PC-9 (cell line): ENCODE measurements around the gene SOX1. TPM values are rescaled to one million over a fixed set of nuclear protein-coding genes. Genes with fewer than 3 reads are reported as not detected.

Experiments used
- Bru-seq: library from RNA; stranded (reverse); fragments of 400-500 nt; gene quantifications from one replicate; lab custom pipeline; 2021; lab: Mats Ljungman, UMichigan
- BruChase-seq, 2 experiments: library from RNA; stranded (reverse); fragments of 400-500 nt; gene quantifications; one replicate each; lab custom pipeline; 2021; lab: Mats Ljungman, UMichigan
- BruUV-seq: library from RNA; stranded (reverse); fragments of 400-500 nt; replicated peaks from 2 replicates; lab custom pipeline; 2021; lab: Mats Ljungman, UMichigan
- CTCF ChIA-PET: fragments of 300-600 bp; sonication (Branson Sonifier 250); formaldehyde crosslinking; loops from one replicate; lab custom pipeline; 2022; ENCODE audit warnings: antibody characterized with exemption; lab: Charles Lee
- POLR2A ChIA-PET: fragments of 300-600 bp; sonication (Branson Sonifier 250); formaldehyde crosslinking; loops from one replicate; lab custom pipeline; 2022; ENCODE audit warnings: antibody characterized with exemption; ENCODE audit not compliant: unreplicated experiment; lab: Charles Lee
- DNase-seq, 2 experiments: peaks; one replicate each; pipeline versions ENCODE4 v3.0.0 to v3.0.0-alpha.2; 2015 to 2022; ENCODE audit warnings: mixed read lengths in 1 of 2
- H2AFZ ChIP-seq: fragments of 200-600 bp; sonication (generic); 2 replicates; pipeline ENCODE4 v1.8.1; 2017; ENCODE audit warnings: antibody characterized with exemption
- H3F3A ChIP-seq: fragments of 200-600 bp; sonication (generic); 2 replicates; pipeline ENCODE4 v1.8.1; 2017; ENCODE audit warnings: antibody characterized with exemption, mild to moderate bottlenecking, low read depth; ENCODE audit not compliant: insufficient read depth
- H3K27ac ChIP-seq: fragments of 200-600 bp; sonication (generic); 2 replicates; pipeline ENCODE4 v1.6.1; 2016; ENCODE audit warnings: mixed run types
- H3K27me3 ChIP-seq: fragments of 200-600 bp; sonication (generic); 2 replicates; pipeline ENCODE4 v1.6.1; 2016; ENCODE audit warnings: low read depth, mixed run types; ENCODE audit not compliant: insufficient read depth
- H3K36me3 ChIP-seq: fragments of 200-600 bp; sonication (generic); 2 replicates; pipeline ENCODE4 v1.6.1; 2016; ENCODE audit warnings: low read depth, mixed run types
- H3K4me1 ChIP-seq: fragments of 200-600 bp; sonication (generic); replicated peaks from 2 replicates; pipeline ENCODE4 v1.6.1; 2016; ENCODE audit warnings: mixed run types; ENCODE audit not compliant: insufficient read depth
- H3K4me2 ChIP-seq: fragments of 200-600 bp; sonication (generic); 2 replicates; pipeline ENCODE4 v1.6.1; 2017; ENCODE audit warnings: mixed run types
- H3K4me3 ChIP-seq: fragments of 200-600 bp; sonication (generic); 2 replicates; pipeline ENCODE4 v1.6.1; 2016; ENCODE audit warnings: mixed run types
- H3K79me2 ChIP-seq: fragments of 200-600 bp; sonication (generic); 2 replicates; pipeline ENCODE4 v1.6.1; 2017; ENCODE audit warnings: low read depth, mixed run types
- H3K9me2 ChIP-seq: fragments of 200-600 bp; sonication (generic); 2 replicates; pipeline ENCODE4 v1.8.1; 2017; ENCODE audit warnings: mild to moderate bottlenecking; ENCODE audit not compliant: insufficient read depth
- H3K9me3 ChIP-seq: fragments of 200-600 bp; sonication (generic); 2 replicates; pipeline ENCODE4 v1.8.1; 2016; ENCODE audit warnings: low read depth; ENCODE audit not compliant: insufficient read depth
- H4K20me1 ChIP-seq: fragments of 200-600 bp; sonication (generic); 2 replicates; pipeline ENCODE4 v1.8.1; 2017; ENCODE audit not compliant: insufficient read depth
- EZH2 ChIP-seq: fragments of 200-600 bp; sonication (generic); IDR thresholded peaks from 2 replicates; pipeline ENCODE4 v1.8.0; 2017; ENCODE audit warnings: antibody characterized with exemption, low read depth
- intact Hi-C: fragments of 100-400 bp; cut with micrococcal nuclease; formaldehyde crosslinking; loops from one replicate; pipeline ENCODE4 v1.10.0; 2022; ENCODE audit not compliant: unreplicated experiment
- long read RNA-seq: library from polyadenylated mRNA; stranded (forward); transcript quantifications from one replicate; pipeline ENCODE4 v2.0.0, GENCODE V29; 2022
- total RNA-seq: library from RNA; stranded (reverse); gene quantifications from 2 replicates; pipeline ENCODE4 v1.2.3, GENCODE V29; 2021
- TF ChIP-seq, protein P1 (sequence below): fragments of 200-600 bp; sonication (generic); conservative IDR thresholded peaks from 2 replicates; pipeline ENCODE4 v1.6.1; 2017; ENCODE audit warnings: mixed run types, antibody characterized with exemption, mild to moderate bottlenecking, moderate library complexity

SOX1 gene
- total RNA-seq = not detected in 2 replicates
- Bru-seq, nascent RNA = not detected
- not detected for BruChase-seq, experiment 1, labeled RNA remaining after a 2-hour chase
- BruChase-seq, experiment 2, labeled RNA remaining after a 6-hour chase = not detected
- long read RNA-seq = 0 reads

DNA sequence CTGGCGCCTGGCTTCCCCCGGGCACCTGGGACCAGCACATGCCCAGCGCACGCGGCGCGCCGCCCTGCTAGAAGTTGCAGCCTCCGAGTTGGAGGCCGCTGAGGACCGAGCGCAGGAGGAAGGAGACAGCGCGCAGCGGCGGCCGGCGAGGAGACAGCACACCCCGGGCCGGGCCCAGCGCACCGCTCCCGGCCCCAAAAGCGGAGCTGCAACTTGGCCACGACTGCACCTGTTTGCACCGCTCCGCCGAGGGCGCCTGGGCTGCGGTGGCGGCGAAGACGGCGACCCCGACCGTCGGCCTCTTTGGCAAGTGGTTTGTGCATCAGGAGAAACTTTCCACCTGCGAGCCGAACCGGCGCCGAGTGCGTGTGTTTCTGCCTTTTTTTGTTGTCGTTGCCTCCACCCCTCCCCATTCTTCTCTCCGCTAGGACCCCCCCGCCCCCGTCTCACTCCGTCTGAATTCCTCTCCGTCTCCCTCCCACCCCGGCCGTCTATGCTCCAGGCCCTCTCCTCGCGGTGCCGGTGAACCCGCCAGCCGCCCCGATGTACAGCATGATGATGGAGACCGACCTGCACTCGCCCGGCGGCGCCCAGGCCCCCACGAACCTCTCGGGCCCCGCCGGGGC lies at the start of gene SOX1:
Gene SOX1 (plus strand): TSS at position 34 of the 626 bp plus-strand sequence. CDS start 510 bp downstream, at position 544.
- ChIA-PET CTCF (no interaction called here), POLR2A (no interaction called here)
- Histone ChIP-seq H3K27ac (no peak within 1 kb of the TSS), H3K36me3 (no peaks in the 10 kb centered on the region), H3K4me1 (no peaks in the 10 kb centered on the region), H3K9me2 (no peaks in the 10 kb centered on the region), H3F3A (no peaks in the 10 kb centered on the region), H3K4me2 (no peak within 1 kb of the TSS), H3K79me2 (no peaks in the 10 kb centered on the region), H3K9me3 (no peaks in the 10 kb centered on the region), H3K27me3 (peaks cover 37% of the 10 kb centered on the region), H2AFZ (no peak within 1 kb of the TSS), H4K20me1 (no peaks in the 10 kb centered on the region), H3K4me3 (no peak within 1 kb of the TSS)
- intact Hi-C loops = no loop called here
- BruUV-seq = no TSS peak
- DNase-seq = no peak
- TF ChIP-seq, protein P1, sequence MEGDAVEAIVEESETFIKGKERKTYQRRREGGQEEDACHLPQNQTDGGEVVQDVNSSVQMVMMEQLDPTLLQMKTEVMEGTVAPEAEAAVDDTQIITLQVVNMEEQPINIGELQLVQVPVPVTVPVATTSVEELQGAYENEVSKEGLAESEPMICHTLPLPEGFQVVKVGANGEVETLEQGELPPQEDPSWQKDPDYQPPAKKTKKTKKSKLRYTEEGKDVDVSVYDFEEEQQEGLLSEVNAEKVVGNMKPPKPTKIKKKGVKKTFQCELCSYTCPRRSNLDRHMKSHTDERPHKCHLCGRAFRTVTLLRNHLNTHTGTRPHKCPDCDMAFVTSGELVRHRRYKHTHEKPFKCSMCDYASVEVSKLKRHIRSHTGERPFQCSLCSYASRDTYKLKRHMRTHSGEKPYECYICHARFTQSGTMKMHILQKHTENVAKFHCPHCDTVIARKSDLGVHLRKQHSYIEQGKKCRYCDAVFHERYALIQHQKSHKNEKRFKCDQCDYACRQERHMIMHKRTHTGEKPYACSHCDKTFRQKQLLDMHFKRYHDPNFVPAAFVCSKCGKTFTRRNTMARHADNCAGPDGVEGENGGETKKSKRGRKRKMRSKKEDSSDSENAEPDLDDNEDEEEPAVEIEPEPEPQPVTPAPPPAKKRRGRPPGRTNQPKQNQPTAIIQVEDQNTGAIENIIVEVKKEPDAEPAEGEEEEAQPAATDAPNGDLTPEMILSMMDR = no peak
- TF ChIP-seq EZH2 = no peak

DNA sequence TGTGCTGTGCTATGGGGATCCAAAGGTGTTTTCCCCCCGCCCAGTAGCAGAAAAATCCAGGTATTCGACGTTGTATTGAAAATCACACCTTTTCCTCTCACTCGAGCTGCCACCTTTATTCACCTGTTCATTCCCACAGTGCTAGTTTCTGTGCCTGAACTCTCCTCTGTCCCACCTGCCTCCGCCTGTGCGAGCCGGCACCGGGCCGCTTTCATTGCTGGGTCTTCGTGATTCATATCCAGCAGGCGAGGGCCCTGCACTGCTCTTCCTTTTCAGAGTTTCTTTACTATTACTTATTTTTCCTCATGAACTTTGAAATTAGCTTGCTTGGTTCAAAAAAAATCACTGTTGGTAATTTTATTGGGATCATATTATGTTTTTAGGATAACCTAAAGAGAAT lies 42.4 kb upstream of the SOX1 start:
- TF ChIP-seq EZH2 = no peak
- TF ChIP-seq, protein P1 = no peak
- BruUV-seq = no TSS peak
- ChIA-PET CTCF (no interaction called here), POLR2A (no interaction called here)
- DNase-seq = no peak
- no peaks in the 10 kb centered on the region for H3K36me3 ChIP-seq
- no peak overlapping the region for H3K4me3 ChIP-seq
- no peaks in the 10 kb centered on the region for H3K9me2 ChIP-seq
- no peak overlapping the region for H3K27ac ChIP-seq
- no peaks in the 10 kb centered on the region for H3K79me2 ChIP-seq
- intact Hi-C loops = no loop called here
- no peaks in the 10 kb centered on the region for H3F3A ChIP-seq
- H3K4me2 ChIP-seq = no peak overlapping the region
- H3K9me3 ChIP-seq = no peaks in the 10 kb centered on the region
- no peaks in the 10 kb centered on the region for H3K4me1 ChIP-seq
- no peaks in the 10 kb centered on the region for H4K20me1 ChIP-seq
- peaks cover 71% of the 10 kb centered on the region for H3K27me3 ChIP-seq
- H2AFZ ChIP-seq = no peak overlapping the region

DNA sequence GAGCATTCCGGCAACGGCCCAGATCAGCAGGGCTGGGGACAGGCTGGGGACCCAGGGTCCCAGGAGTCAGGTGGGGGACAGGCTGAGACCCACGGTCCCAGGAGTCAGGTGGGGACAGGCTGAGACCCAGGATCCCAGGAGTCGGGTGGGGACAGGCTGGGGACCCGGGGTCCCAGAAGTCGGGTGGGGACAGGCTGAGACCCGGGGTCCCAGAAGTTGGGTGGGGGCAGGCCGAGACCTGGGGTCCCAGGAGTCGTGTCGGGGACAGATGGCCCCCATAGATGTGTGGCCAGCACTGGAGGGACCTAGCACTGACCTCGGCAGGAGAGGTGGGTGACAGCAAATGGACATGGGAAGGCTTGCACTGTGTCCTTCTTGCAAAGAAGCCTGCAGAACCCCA lies 39.7 kb upstream of the SOX1 start:
- no peak for TF ChIP-seq EZH2
- TF ChIP-seq, protein P1 = no peak
- intact Hi-C loops = no loop called here
- H3K79me2 ChIP-seq = no peaks in the 10 kb centered on the region
- no peak overlapping the region for H2AFZ ChIP-seq
- peaks cover 90% of the 10 kb centered on the region for H3K27me3 ChIP-seq
- H3K36me3 ChIP-seq = no peaks in the 10 kb centered on the region
- no peak overlapping the region for H3K27ac ChIP-seq
- no peaks in the 10 kb centered on the region for H3K9me3 ChIP-seq
- H3K4me2 ChIP-seq = no peak overlapping the region
- POLR2A ChIA-PET = no interaction called here
- H3K4me3 ChIP-seq = no peak overlapping the region
- H3K4me1 ChIP-seq = no peaks in the 10 kb centered on the region
- H3F3A ChIP-seq = no peaks in the 10 kb centered on the region
- no peaks in the 10 kb centered on the region for H3K9me2 ChIP-seq
- no peak for DNase-seq
- CTCF ChIA-PET = no interaction called here
- H4K20me1 ChIP-seq = no peaks in the 10 kb centered on the region
- BruUV-seq = no TSS peak
